Smooth muscle cell (in vitro differentiated cells): Measurements from ENCODE around the gene RNU1-1. TPM values are rescaled to one million over a fixed set of nuclear protein-coding genes. Genes with fewer than 3 reads are reported as not detected.
"Not testable (repeated sequence)": the region's sequence is repeated elsewhere in the genome, so short reads cannot be mapped to it uniquely, and the experiment has no call there.

Source experiments
- DNase-seq: peaks from one replicate; lab custom pipeline; 2025; ENCODE audit not compliant: unreplicated experiment; lab: John Stamatoyannopoulos, UW
- H2AFZ ChIP-seq: fragments of 200-600 bp; sonication (generic); 2 replicates; pipeline ENCODE4 v1.6.0; 2016; ENCODE audit warnings: antibody characterized with exemption, low read depth, mild to moderate bottlenecking
- H3F3A ChIP-seq: fragments of 200-600 bp; sonication (generic); 2 replicates; pipeline ENCODE4 v1.6.0; 2017; ENCODE audit warnings: antibody characterized with exemption, low read depth
- H3K27ac ChIP-seq: fragments of 200-600 bp; sonication (generic); 2 replicates; pipeline ENCODE4 v1.5.1; 2016; ENCODE audit warnings: low read depth, mild to moderate bottlenecking
- H3K27me3 ChIP-seq: fragments of 200-600 bp; sonication (generic); 2 replicates; pipeline ENCODE4 v1.6.1; 2016; ENCODE audit warnings: low read depth, mild to moderate bottlenecking
- H3K36me3 ChIP-seq: fragments of 200-600 bp; sonication (generic); 2 replicates; pipeline ENCODE4 v1.5.1; 2016; ENCODE audit warnings: low read depth
- H3K4me1 ChIP-seq: fragments of 200-600 bp; sonication (generic); 2 replicates; pipeline ENCODE4 v1.5.1; 2016; ENCODE audit warnings: low read depth
- H3K4me2 ChIP-seq: fragments of 200-600 bp; sonication (generic); 2 replicates; pipeline ENCODE4 v1.6.0; 2016; ENCODE audit warnings: mild to moderate bottlenecking
- H3K4me3 ChIP-seq: fragments of 200-600 bp; sonication (generic); 2 replicates; pipeline ENCODE4 v1.5.1; 2016; ENCODE audit warnings: mild to moderate bottlenecking
- H3K79me2 ChIP-seq: fragments of 200-600 bp; sonication (generic); 2 replicates; pipeline ENCODE4 v1.6.0; 2016; ENCODE audit warnings: low read depth, mild to moderate bottlenecking
- H3K9ac ChIP-seq: fragments of 200-600 bp; sonication (generic); 2 replicates; pipeline ENCODE4 v1.6.0; 2016; ENCODE audit warnings: low read depth
- H3K9me3 ChIP-seq: fragments of 200-600 bp; sonication (generic); replicated peaks from 2 replicates; pipeline ENCODE4 v1.5.1; 2016; ENCODE audit warnings: low read depth
- H4K20me1 ChIP-seq: fragments of 200-600 bp; sonication (generic); 2 replicates; pipeline ENCODE4 v1.6.0; 2016; ENCODE audit warnings: low read depth
- WGBS: methylation state at CpG from one replicate; pipeline ENCODE4 v1.1.7; 2016; ENCODE audit warnings: low lambda C conversion rate; 5-methylcytosine and 5-hydroxymethylcytosine counted together
- polyA plus RNA-seq: library from polyadenylated mRNA; unstranded; fragments of >200 nt; fragmentation: Nextera tagmentation; extraction: Ambion mirVana; gene quantifications from 2 replicates; pipeline ENCODE4 v1.2.1, GENCODE V29; 2016
- total RNA-seq: library from RNA; depleted of rRNA; stranded (reverse); fragments of >200 nt; gene quantifications from 2 replicates; pipeline ENCODE4 v1.2.3, GENCODE V29; 2014

RNU1-1 gene
- total and polyA plus RNA-seq, 2 experiments from 2014 or later = under 0.01 to 4.2 TPM

DNA sequence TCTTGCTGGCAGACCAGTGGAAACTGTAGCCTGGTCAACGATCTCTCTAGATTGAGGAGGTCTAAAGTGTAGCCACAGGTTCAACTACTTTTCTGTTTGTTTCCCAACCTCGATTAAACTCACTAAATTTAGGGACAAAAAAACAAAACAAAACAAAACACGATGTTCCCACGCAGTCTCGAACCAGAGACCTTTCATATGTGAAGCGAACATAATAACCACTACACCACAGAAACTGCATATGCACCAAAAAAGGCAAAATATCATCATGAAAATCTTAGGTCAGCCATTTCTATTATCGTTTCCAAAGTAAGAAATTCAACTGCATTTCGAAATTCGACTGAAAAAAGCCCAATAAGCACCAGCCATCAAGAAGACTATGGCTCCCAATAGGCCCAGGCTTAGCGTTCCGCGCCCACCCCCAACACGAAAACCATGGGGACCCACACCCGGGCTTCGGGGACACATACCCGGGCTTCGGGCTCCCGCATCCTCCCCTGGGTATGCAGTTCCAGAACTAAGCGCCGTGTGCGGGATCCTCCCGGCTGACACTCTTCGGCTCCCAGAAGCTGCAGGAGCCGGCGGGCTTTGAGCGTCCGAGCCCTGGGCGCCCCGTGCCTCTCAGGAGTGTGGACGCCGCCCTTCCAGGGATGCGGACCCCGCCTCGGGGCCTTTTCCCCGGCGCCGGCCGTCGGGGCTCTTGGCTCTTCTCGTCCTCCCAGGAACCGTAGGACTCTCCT, 33.6 kb upstream of the RNU1-1 start:
- H3K9ac ChIP-seq, H3K27ac ChIP-seq: not testable (repeated sequence)
- 51% methylated on average over 21 of the region's 41 CpGs for WGBS

DNA sequence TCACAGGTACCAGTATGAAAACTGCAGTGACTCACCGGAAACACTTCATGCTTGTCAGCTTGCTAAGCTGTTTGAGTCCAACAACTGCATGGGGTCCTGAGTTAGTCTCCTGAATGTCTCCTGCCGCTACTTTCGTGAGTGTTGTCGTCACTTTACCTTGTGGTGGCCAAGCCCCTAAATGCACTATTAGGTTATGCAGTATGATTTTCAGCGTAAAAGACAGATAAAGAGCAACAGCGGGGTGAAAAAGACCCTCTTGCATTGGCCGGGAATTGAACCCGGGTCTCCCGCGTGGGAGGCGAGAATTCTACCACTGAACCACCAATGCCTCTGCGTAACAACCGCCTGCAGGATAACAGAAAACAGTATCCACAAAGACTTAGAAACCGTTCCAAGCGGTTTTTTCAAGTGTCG, 31.6 kb upstream of the RNU1-1 start:
- H3K79me2 ChIP-seq, H2AFZ ChIP-seq, H3K36me3 ChIP-seq, H3K27ac ChIP-seq, H3F3A ChIP-seq, H3K4me2 ChIP-seq, H4K20me1 ChIP-seq, H3K9ac ChIP-seq, H3K27me3 ChIP-seq, H3K9me3 ChIP-seq, H3K4me1 ChIP-seq: not testable (repeated sequence)
- DNase-seq = peak; percentile 23
- peak overlapping the region; percentile 12 for H3K4me3 ChIP-seq
- 12% methylated on average over 12 of the region's 16 CpGs for WGBS

More for the DNA sequence above, 33.6 kb upstream of the RNU1-1 start:
- H3K4me2 ChIP-seq, DNase-seq, H3K36me3 ChIP-seq, H3K9me3 ChIP-seq, H2AFZ ChIP-seq, H3K27me3 ChIP-seq, H3K4me3 ChIP-seq, H4K20me1 ChIP-seq, H3F3A ChIP-seq, H3K4me1 ChIP-seq, H3K79me2 ChIP-seq: not testable (repeated sequence)

DNA sequence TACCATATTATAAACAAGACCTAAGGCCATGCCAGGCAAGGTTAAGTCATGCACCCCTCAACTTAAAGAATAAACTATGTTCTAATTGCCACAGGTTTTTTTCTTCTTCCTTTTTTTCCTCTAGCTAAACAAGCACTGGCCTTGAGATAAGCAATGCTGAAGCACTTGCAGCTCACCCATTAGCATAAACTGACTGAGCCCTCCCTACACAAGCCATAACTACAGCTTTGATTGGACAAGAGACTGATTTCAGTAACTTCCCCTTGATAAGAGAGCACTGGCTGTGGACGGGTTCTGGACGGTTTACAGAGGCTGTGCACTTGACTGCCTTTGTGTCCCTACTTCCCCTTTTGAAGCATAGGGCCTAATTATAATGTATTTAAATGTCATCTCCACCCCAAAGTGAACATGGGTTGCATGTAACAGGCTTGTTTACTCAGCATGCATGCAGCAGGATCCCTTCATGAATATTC, 26.4 kb upstream of the RNU1-1 start:
- not testable (repeated sequence) for H3K9ac ChIP-seq, DNase-seq
- 16% methylated on average over 2 of the region's 2 CpGs for WGBS

DNA sequence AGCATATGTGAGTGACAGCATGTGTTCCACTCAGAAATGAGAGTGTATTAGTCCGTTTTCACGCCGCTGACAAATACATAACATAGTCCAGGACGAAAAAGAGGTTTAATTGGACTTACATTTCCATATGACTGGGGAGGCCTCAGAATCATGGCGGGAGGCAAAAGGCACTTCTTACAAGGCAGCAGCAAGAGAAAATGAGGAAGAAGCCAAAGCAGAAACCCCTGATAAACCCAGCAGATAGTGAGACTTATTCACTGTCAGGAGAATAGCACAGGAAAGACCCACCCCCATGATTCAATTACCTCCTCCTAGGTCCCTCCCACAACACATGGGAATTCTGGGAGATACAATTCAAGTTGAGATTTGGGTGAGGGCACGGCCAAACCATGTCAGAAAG, 23.4 kb upstream of the RNU1-1 start:
- H2AFZ ChIP-seq, H4K20me1 ChIP-seq, H3K27ac ChIP-seq, H3F3A ChIP-seq, H3K4me3 ChIP-seq, H3K9me3 ChIP-seq, H3K9ac ChIP-seq, H3K36me3 ChIP-seq, H3K4me2 ChIP-seq, DNase-seq, H3K79me2 ChIP-seq, H3K4me1 ChIP-seq: not testable (repeated sequence)
- H3K27me3 ChIP-seq = peaks cover 11% of the 10 kb centered on the region
- WGBS = 94% methylated on average over 5 of the region's 6 CpGs

More for the DNA sequence above, 26.4 kb upstream of the RNU1-1 start:
- H3K9me3 ChIP-seq, H3K36me3 ChIP-seq, H4K20me1 ChIP-seq, H3K79me2 ChIP-seq, H3K4me3 ChIP-seq, H3K4me1 ChIP-seq, H3K27ac ChIP-seq, H3K27me3 ChIP-seq, H2AFZ ChIP-seq, H3F3A ChIP-seq, H3K4me2 ChIP-seq: not testable (repeated sequence)

DNA sequence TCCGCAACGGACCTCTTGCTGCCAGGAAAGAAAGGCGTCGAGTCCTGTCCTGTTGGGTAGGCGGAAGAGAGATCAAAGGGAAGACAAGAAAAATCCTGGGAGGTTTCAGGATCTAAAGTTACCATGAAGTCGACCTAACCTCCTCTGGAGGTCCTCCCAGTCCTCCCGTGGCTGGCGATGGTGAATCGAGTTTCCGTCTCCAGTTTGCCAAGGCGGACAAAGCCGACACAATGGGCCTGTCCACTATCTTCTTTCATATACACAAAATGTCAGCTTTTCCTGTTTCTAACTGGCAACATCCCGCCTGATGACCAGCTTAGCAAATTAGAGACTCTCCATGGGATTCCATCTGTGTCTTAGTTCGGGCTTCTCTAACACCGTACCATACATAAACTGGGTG, 22.7 kb upstream of the RNU1-1 start:
- H3K4me3 ChIP-seq, H2AFZ ChIP-seq, DNase-seq, H3K9ac ChIP-seq, H3K9me3 ChIP-seq, H3K4me1 ChIP-seq, H4K20me1 ChIP-seq, H3K79me2 ChIP-seq, H3F3A ChIP-seq, H3K27ac ChIP-seq, H3K36me3 ChIP-seq, H3K4me2 ChIP-seq: not testable (repeated sequence)
- 90% methylated on average over 15 of the region's 15 CpGs for WGBS
- H3K27me3 ChIP-seq = peaks cover 11% of the 10 kb centered on the region

DNA sequence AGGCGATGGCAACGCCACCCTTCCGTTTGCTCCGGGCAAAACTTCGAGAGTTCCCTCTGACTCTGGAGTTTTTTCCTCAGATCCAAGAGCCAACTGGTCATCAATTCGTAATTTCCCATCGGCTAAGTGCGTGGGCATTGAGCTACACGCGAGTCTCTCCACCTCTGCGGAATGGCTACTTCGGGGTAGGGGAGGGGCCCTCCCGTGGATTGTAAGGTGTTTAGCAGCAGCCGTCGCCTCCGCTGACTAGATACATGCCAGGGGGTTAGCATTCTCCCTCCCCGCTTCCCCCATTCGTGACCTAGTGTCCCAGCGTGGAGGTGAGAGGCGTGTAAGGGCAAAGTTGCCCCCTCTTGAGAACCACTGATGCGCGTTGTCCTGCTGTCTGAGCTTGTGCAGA, 21.8 kb upstream of the RNU1-1 start:
- H4K20me1 ChIP-seq, H2AFZ ChIP-seq, H3K79me2 ChIP-seq, H3K9ac ChIP-seq, H3K27ac ChIP-seq, H3K4me1 ChIP-seq, H3K36me3 ChIP-seq, H3F3A ChIP-seq, DNase-seq, H3K9me3 ChIP-seq: not testable (repeated sequence)
- Histone ChIP-seq H3K4me3 (peak overlapping the region; percentile 51), H3K27me3 (peaks cover 11% of the 10 kb centered on the region), H3K4me2 (peak overlapping the region; percentile 67)
- WGBS = 23% methylated on average over 21 of the region's 22 CpGs

DNA sequence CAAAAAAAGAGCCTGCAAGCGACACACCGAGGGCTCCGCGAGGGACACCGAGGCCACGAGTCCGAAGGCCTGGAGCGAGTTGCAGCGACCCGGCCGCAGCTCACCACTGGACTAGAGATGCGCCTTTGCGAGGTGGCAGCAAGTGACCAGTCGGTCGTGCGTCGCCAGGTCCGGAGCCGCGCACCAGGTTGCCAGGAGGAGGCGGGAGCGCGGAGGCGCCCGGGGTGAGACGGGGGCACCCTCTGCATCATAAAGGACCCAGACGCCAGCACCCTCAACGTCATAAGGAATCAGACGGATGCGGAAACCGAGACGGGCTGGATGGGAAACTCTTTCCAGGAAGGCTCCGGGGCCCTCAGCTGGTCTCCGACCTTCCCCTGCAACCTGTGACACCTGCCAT, 21.4 kb upstream of the RNU1-1 start:
- H3K27ac ChIP-seq, H3K9ac ChIP-seq, H3F3A ChIP-seq, H3K4me1 ChIP-seq, H4K20me1 ChIP-seq, H3K79me2 ChIP-seq, H3K36me3 ChIP-seq, H3K9me3 ChIP-seq, DNase-seq: not testable (repeated sequence)
- H3K4me2 ChIP-seq = peak overlapping the region; percentile 67
- H3K27me3 ChIP-seq = peaks cover 11% of the 10 kb centered on the region
- 2% methylated on average over 34 of the region's 34 CpGs for WGBS
- H2AFZ ChIP-seq = peak overlapping the region; percentile 26
- H3K4me3 ChIP-seq = peak overlapping the region; percentile 51

DNA sequence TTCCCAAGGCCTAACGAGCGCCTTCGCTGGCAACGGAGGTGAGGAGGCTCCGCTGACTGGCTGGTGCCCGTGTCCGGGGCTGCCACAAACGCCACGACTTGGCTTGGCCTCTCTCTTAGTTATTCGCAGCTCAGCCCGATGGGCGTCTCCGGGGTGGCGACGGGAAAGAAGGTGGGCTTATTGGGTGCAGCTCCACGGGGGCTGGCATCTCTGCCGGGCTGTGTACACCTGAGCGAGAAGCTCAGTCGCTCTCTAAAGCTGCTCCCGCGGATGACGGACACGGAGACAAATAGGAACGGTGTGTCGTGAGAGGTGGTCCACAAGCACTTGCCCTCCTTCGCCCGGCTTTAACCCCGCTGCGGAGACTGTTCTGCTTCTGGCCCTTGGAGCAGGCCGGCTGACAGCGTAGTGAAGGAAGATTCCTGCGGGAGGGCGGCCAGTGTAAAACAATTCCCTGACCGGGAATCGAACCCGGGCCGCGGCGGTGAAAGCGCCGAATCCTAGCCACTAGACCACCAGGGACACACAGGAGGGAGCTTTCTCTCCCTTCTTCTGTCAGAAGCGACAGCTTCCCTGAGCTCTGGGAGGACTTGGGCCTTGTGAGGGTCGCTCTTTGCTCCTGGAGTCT, 20.9 kb upstream of the RNU1-1 start:
- under 1% methylated on average over 38 of the region's 43 CpGs for WGBS
- H3K4me2 ChIP-seq = peak overlapping the region; percentile 67
- H3K4me3 ChIP-seq = peak overlapping the region; percentile 51
- H3K27ac ChIP-seq, H3K9ac ChIP-seq, H3K36me3 ChIP-seq, H3F3A ChIP-seq, DNase-seq, H4K20me1 ChIP-seq, H3K9me3 ChIP-seq, H3K79me2 ChIP-seq, H3K4me1 ChIP-seq: not testable (repeated sequence)
- H2AFZ ChIP-seq = peak overlapping the region; percentile 26
- H3K27me3 ChIP-seq = peaks cover 11% of the 10 kb centered on the region
